ENCODE results near the gene ALPI.

ALPI gene

DNA sequence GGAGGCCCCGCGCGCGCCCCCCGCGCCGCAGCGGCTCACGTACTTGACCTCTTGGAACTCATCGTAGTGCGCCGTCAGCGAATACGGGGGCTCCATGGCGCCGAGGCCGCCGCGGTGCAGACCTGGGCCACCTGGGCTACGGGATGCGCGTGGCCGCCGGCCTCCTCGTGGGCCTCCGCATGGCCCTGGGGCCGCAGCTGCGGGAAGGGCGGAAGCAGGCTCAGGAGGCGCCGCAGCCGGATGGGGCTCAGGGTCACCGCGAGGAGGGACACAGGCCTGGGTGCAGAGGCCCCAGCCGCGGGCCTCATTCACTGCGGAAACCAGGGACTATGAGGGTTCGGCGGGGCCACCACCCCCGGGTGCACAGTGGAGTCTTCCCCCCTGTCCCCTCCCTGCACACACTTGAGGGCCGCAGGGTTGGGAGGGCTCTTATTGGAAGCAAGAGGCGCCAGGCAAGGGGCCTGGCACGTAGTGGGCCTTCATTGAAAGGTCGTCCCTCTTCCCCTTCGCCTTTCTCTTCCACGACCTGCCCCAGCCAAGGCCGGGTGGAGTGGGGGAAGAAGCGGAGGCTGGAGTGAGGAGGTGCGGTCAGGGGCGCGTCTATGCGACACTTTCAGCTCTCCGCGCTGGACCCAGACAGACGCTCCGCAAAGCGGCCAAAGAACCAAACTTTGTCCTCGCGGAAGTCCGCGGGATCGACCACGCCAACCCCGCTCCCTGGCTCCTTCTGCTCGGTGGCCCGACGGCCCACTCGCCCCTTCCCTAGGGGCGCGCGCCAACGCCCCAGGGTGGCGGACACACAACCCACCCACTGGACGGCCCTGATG lies 30.8 kb downstream of the ALPI start:
- no peak for DNase-seq

DNA sequence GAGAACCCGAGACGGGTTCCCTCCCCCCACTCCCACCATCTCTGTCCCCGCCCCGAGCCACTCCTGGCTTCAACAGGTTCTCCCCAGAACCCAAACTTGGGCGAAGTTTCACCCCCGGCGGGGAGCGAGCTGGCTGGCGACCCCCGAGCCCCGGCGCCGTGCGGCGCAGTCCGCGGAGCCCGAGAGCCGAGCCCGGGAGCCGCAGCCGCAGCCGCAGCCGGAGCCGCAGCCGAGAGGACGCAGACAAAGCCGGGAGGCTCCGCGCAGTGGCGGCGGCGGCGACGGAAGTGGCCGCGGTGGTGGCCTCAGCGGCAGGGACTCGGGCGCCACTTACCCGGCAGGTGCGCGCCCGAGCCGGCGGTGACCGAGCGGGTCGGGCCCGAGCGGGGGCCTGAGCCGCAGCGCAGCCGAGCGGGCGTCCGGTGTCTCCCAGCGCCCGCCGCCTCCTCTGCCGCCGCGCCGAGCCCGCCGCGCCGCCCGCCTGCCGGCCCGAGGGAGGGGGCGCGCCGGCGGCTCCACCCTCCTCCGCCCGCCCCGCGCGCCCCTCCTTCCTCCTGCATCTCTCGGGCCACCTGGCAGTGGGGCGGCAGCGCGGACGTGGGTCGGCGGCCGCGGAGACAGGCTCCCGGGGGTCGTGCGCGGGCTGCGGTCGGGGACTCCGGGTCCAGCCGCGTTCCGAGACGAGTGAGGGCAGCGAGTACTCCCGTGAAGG lies 31.6 kb downstream of the ALPI start, which contains the start of gene ECEL1:
Gene ECEL1, minus strand, starts transcription at position 450 of the 712 bp plus-strand sequence. CDS start 1,181 bp downstream, outside the sequence.
- DNase-seq = no peak

DNA sequence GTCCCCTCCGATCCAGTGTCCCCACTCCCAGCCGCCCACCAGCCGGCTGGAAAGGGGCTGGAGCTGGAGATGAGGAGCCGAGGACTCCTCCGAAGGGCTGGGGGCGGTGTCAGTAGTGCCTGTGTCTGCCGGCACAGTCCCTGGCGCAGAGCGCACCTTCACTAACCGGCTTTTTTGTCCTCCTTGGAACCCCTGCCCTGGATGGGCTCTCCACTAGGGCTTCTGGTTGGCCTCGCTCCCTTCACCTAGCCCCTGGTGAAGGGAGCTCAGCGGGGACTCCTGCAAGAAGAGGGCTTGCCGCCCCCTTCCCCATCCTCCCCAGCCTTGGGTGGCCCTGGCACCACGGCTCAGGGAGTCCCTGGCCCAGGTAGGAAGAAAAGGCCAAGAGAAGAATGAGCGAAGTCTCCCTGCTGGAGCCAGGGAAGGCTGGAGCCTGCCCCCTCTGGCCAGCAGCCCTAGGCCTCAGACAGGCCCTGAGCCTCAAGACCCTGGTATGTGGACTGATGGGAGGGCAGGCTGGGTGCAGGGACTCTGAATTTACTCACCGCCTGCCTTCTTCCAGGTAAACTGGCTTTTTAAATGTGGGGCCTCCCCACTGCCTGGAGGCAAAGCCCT lies 32.3 kb downstream of the ALPI start:
- no peak for DNase-seq

DNA sequence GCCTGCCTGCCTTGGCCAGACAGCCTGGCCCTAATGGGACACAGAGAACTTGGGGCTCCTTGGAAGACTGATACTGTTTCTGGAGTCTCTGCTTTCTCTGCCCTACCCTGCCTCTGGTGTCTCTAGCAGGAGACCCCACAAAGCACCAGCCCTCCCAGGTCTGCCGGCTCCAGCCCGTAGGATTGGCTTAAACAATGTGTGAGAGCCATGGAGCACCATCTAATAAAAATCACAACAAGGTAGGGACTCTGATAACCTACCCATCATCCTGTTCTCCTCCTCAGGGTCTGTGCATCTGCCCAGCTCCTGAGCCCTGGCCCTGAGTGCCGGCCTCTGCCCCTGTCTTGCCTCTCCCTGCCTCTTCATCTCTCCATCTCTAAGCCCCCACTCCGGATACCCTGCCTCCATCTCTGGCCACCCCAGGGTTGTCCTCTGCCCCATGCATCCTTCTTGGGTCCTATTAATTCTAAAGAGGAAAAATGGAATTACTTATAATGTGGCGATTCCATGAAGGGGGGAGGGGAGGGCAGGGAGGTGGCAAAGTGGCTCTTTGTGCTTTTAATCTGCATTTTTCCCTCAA lies 32.9 kb downstream of the ALPI start:
- no peak for DNase-seq

DNA sequence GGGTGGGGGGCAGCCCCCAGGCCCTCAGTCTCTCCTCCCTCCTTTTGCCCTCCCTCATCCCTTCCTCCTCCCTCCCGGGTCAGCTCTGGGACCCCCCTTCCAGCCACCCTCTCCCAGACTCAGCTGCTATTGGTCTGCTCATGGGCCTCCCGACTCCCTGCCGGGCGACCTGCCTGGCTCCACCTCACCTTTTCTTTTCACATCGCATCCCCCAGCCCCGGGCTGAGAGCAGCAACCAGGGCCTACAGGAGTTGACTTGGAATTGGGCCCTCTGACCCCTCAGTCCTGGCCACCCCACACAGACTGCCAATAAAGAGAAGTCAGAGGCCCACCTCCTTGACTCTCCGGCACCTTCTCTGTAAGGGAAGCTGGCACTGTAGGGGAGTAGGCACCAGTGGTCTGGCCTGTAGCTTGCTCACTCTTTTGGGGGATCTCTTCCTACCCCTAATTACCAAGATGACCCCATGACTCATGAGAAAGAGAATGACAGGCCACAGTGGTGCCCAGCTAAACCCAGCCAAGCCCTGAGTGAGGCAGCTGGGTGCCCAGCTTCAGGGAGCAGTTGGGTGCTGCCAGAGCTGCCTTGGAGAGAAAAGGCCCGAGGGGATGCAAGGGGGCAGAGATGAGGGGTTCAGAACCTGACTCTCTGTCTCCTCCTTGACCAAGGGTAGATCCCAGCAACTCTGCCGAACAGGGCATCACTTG lies 33.7 kb downstream of the ALPI start:
- DNase-seq = no peak

DNA sequence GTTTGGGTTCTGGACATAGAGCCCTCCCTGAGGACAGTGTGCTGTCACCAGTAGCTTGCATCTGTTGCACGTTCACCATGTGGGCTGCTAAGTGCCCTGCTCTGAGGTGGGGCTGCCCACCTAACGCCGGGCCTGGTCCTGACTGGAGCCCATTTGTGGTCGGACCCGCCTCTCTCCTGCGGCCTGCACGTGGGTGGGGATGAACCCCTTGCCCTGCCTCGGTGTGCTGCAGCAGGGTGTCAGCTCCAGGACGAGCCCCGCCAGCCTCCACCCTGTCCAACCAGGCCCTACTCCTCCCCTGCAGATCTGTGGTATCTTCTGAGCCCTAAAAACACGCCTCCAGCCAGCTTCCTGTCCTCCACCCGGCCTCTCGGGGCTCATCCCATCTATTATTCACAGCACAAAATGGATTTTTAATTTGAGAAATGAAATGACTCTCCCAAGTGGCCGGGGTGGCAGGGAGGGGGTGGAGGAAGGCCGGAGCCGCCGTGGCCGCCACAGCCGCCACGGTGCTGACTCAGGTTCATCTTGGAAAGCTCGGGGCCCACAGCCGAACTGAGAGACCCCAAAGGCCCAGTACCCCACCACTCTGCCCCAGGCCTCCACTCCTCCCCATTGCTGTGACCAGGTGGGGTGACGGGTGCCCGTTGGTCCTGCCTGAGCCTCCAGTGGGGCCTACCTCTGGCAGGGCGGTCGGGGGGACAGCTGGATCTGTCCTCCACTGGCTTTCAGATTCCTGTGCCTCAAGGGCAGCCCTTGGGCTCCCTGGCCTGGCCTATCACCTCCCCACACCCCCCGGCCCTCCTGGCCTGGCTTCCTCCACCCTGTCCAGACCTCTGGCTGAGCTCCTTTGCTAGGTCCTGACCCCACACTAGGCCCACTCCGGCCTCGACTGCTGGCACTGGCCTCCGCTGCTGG lies 34.5 kb downstream of the ALPI start:
- no peak for DNase-seq

DNA sequence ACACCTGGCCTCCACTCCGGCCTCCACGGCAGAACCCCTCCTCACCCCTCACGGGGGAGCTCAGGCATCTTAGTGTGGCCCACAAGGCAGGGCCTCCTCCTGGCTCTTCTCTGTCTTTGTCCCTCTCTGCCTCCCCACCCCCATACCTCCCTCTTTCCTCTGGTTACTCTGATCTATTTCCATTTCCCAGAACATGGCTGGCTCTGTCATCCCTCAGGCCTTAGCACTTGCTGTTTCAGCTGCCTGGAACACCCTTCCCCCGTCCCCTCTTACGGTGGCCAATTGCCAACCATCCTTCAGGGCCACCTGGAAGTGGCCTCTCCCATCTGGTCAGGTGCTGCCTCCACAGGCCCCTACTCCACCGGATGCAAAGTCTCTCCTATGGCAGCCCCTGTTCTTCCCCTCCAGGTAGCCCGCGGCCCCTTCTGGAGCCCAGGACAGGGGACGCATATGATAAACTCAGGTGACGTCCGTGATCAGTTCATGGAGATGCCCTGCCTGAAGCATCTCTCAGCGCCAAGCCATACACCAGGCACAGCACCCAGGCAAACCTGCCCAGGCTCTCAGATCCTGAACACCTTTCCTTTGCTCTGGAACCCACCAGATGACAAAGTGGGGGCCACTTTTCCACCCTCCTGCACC lies 35.3 kb downstream of the ALPI start:
- no peak for DNase-seq

DNA sequence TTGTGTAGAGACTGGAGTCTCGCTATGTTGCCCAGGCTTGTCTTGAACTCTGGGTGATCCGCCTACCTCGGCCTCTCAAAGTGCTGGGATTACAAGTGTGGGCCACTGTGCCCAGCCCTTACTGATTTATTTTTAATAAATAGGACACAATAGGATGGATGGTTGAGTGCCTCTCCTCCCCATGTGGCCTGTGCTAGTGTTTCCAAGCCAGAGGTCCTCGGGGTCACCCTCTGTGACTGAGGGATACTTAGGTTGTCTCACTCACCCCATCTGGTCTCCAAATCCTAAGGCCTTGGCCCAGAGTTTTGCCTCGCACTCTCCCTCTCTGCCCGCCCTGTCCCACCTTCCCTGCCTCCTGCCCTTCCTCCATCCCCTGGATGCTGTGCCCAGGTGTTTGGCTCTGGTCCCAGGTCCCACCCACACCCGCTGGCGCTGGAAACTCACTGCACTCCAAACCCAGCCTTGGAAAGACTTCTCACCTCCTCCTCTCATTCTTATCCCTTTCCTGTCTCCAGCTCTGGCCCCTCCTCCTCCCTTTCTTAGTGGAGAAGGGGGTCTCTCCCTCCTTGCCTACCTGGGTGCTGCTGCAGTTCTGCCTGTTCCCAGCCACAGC lies 36.4 kb downstream of the ALPI start:
- DNase-seq = no peak

DNA sequence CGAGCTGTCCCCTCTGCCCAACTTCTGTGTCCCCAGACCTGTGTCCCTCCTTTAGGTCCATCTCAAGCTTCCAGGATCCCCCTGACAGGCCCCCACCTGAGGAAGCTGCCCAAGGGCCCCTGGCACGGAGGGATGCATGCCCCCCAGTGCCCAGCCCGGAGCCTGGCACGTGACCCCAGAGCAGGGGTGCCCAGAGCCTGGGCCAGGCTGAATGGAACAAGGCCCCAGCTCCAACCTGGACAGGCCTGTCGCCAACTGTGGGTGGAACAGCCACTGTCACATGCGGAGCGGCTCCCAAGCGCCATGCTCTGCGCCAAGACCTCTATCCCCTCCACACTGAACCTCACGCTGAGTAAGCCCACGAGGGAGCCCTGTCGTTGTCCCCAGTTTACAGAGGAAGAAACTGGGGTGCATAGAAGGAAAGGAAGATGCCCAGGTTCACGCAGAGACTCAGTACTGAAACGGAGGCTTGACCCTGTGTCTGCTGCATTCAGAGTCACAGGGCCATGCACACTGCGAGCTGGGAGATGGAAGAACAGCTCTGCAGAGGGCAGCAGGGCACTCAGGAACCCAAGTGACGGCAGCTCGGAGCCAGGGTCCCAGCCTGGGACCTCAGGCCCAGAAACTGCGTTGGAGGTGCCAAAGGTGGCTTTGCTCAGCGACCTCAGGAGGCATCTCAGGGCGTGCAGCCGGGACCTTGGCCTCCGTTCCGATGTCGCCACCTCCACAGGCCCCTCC lies 37.2 kb downstream of the ALPI start:
- no peak for DNase-seq

DNA sequence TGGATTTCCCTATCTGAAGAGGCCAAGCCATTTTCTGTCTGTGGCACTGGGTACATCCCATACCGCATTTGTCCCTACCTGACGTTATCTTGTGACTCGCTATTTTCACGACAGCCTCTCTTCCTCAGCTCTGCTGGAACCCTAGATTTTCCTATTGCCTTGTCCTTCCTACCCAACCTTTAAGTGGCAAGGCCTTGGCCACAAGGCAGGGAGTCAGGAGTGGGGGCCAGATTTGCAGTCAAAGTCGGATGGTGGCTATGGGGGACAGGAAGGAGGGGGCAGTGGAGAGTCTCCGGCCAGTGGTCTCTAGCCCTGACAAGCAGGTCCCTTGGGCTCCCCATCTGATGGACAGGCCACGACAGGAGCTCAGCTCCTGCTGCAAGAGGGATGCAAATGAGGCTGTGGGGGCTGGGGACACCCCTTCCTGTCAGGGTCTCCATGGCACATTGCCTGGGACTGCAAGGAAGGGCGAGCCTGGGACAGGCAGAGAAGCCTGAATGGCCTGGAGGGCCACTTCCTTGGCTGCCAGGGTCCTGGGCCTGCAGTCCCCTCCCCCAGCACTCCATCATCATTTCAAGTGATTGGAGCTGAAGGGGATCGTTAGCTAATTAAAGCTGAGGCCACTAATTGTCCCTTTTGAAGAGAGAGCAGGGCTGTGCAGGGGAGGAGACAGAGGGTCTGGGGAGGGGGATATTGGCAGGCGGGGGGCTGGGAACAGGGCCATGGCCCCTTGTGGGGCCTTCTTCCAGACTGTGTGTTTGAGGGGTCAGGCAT lies 37.9 kb downstream of the ALPI start:
- DNase-seq = no peak

DNA sequence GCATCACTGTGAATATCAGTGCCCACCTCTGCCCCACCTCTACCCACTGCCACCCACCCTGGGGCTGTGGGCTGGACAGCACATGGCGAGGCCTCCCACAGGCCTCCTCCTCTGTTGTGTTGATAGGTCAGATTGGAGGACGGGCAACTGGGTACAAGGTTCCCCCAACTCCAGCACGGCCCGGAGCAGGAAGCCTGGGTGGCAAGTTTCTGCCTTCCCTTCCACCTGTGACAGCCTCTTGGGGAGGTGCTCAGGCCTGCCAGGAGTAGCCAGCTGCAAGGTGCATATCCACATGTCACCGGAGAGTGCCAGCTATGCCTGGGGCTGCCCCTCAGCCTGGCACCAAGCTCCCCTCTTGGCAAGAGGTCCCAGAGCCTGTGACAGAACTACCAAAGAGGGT lies 38.6 kb downstream of the ALPI start:
- no peak for DNase-seq

DNA sequence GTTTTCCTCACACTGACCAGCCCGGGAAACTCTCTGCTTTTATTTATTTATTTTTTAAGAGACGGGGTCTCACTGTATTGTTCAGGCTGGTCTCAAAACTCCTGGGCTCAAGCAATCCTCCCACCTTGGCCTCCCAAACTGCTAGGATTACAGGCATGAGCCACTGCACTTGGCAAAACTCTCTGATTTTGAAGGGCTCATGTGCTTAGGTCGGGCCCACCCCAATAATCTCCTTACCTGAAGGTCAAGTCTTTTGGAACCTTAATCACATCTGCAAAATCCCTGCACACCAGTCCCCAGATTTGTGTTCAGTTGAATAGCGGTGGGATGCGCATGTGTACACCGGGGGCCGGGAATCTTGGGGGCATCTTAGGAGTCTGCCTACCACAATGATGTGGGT lies 39.3 kb downstream of the ALPI start:
- no peak for DNase-seq

DNA sequence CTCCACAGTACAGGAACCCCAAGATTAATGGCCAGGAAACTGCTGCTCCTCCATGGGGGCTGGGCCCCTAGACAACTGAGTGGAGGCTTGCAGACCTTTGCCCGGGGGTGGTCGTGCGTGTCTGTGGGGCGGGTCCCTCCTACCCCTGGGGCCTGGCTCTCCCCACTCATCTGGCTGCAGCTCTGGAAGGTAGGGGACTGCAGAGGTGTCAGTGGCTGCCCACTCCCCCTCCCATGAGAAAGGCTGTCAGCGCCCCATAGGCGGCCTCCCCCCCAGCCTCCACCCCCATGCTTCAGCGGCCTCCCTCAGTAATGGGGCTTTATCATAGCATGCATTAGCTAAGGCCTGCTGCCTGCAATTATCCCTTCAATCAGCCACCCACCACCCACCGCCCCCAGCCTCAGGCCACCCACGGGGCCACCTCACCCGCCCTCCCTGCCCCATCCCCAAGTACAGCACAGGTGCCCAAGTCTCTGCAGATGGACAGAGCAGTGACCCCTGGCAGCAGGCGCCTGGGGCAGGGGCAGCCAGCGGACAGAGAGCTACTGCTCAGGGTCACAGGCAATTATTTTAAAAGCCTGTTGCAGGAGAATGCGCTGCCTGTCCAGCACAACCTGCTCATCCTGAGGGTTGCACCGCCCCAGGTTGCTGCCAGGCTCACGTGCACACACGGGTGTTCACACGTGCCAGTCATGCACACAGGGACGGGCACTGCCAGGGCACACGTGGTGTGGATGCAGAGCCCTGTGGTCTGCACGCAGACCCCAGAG lies 40.7 kb downstream of the ALPI start:
- no peak for DNase-seq

DNA sequence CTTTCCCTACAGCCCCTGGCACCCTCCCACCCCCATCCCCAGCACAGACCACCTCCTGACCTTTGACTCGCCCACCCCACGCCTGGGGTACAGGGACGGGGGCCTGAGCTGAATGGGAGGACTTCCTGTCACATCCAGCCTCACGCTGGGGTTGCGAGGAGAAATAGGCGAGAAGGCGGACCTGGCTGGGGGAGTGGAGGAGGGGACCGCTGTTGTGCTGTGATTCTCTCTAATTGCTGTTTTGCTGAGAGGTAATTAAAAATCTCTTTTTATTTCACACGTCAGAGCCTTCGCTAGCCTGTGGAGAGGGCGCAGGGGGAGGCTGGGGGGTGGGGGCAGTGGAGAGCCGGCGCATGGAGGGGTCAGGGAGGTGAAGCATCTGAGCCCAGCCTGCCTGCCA lies 41.4 kb downstream of the ALPI start:
- no peak for DNase-seq

DNA sequence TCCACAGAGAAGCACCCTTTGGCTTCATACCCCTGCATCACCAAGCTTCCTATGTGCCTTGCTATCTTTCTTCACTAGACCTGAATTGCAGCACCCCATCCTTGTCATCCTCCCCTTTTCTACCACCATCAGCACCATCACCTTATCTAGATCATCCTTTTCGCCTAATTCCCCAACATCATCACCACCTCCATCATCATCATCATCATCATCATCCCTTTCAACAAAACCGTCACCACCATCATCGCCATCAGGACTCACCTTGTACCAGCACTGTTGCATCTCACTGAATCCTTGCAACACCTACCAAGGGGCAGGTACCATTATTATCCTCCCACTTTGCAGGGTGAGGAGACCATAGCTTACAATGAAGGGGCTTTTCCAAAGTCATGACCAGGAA lies 42.5 kb downstream of the ALPI start:
- no peak for DNase-seq

DNA sequence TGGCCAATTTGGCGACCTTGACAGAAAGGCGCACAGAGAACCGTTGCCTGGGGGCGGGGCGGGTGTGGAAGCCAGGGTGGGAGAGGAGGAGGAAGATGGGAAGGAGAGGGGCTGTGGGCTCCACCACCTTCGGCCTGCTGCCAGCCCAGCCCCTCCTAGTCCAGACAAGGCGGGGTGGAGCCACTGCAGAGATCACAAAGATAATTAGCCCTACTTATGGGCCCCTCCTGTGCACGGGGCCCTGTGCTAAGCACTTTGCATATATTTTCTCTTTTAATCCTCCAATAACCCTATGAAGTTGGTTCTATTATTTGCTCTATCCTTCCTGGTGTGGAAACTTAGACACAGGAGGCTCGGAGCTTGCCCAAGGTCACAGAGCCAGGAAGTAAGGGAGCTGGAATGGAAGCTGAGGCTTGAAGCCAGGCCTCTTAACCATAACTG lies 45.4 kb downstream of the ALPI start:
- DNase-seq = no peak

DNA sequence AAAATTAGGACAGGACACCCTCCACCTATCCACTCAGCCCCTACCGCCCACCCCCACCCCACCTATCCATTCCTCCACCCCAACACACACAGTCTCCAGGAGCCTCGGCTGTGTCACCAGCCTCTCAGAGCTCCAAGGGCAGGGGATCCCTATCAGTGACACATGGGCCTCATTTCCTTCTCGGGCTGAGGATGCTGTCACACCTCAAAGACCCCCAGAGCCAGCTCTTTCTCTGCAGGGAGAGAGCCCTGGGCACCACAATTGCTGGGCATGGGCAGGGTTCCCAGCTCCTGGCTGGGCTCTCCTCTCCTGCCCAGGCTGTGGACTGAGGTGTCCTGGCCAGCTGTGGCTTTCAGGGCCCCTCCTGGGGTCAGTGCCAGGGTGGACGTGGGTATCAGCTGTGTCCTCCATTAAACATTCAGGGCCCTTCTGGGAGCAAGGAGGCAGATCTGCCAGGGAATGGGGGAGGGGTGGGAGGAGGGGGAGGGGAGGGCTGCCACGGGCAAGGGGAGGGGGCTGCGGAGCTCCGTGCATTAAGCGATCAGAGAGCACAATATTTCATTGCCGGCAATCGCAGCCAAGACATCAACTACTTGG lies 45.9 kb downstream of the ALPI start:
- DNase-seq = no peak

DNA sequence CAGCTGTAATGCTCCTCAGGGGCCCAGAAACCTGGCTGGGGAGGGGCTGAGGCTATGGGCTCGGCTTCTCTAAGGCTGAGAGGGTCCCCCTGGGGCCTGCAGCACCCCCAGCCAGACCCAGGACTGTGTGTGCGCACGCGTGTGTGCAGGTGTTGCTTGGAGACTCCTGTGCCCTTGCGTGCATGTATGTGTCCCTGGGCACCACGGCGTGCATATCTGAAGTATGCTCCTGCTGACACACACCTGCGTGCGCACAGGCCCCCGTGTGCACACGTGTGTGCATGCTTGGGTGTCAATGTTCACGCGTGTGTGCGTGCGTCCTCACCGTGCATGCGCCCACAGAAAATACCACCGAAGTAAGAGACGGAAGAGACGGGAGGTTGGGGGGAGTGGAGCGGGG lies 46.6 kb downstream of the ALPI start:
- DNase-seq = no peak
